Measurements from ENCODE around the gene TMEM42.

GRCh38 chr3:44913868-44914468 lies 52.3 kb downstream of the TMEM42 start:
- TF ChIP-seq YY1 (IDR thresholded peaks at IDR 0.05; ENCODE audit: insufficient read depth, insufficient read length) (no peak), ZNF274 (IDR thresholded peaks at IDR 0.05; ENCODE audit: low read depth, low read length) (no peak), SUZ12 (IDR thresholded peaks at IDR 0.05; ENCODE audit: extremely low read depth, insufficient read depth, insufficient read length) (no peak)

All from NT2/D1 (cell line).